K562 (cell line): ENCODE results near the gene HARS1. TPM values are rescaled to one million over a fixed set of nuclear protein-coding genes. Genes with fewer than 3 reads are reported as not detected.

Experiments used
- ARID2 ChIP-seq: fragments of 450-650 bp; IDR thresholded peaks from 2 replicates; pipeline ENCODE4 v1.6.1; 2017; ENCODE audit warnings: antibody characterized with exemption, mild to moderate bottlenecking
- DDX20 ChIP-seq: fragments of 450-650 bp; IDR thresholded peaks from 2 replicates; pipeline ENCODE4 v1.6.1; 2016; ENCODE audit warnings: missing genetic modification characterization, low read depth, mild to moderate bottlenecking, missing compliant biosample characterization, moderate library complexity
- GABPB1 ChIP-seq: sonication (generic); formaldehyde crosslinking; IDR thresholded peaks from 2 replicates; pipeline ENCODE4 v1.8.0; 2022; ENCODE audit warnings: mild to moderate bottlenecking, missing genetic modification reagents
- HDAC6 ChIP-seq: IDR thresholded peaks from 2 replicates; pipeline ENCODE4 v1.6.1; 2012; ENCODE audit warnings: low read depth, mild to moderate bottlenecking, control low read depth, inconsistent platforms, low read length, moderate library complexity
- HDAC8 ChIP-seq: fragments of 450-650 bp; IDR thresholded peaks from 2 replicates; pipeline ENCODE4 v1.6.1; 2016; ENCODE audit warnings: mild to moderate bottlenecking, missing genetic modification characterization, moderate library complexity, missing compliant biosample characterization
- HDGF ChIP-seq: fragments of 450-650 bp; IDR thresholded peaks from 2 replicates; pipeline ENCODE4 v1.6.1; 2016
- NR2C1 ChIP-seq, 2 experiments: fragments of 450-650 bp; IDR thresholded peaks; 2 replicates each; pipeline ENCODE4 v1.6.1; 2017; ENCODE audit warnings: mild to moderate bottlenecking in 2 of 2, antibody characterized with exemption in 1 of 2, inconsistent platforms in 1 of 2, missing compliant biosample characterization in 1 of 2, missing genetic modification characterization in 1 of 2
- PCBP1 ChIP-seq: fragments of 200-400 bp; formaldehyde crosslinking; IDR thresholded peaks from 2 replicates; pipeline ENCODE4 v1.6.1; 2018; ENCODE audit warnings: mild to moderate bottlenecking, low read depth, low read length; ENCODE audit not compliant: poor library complexity, severe bottlenecking
- PHF21A ChIP-seq: fragments of 450-650 bp; IDR thresholded peaks from 2 replicates; pipeline ENCODE4 v1.6.1; 2017; ENCODE audit warnings: low read depth, borderline replicate concordance
- PHF8 ChIP-seq: fragments of 200-600 bp; sonication (generic); IDR thresholded peaks from 2 replicates; pipeline ENCODE4 v1.6.1; 2012; ENCODE audit warnings: mixed run types, mild to moderate bottlenecking, inconsistent platforms, low read length, moderate library complexity, borderline replicate concordance
- SAFB ChIP-seq: fragments of 200-400 bp; formaldehyde crosslinking; IDR thresholded peaks from 2 replicates; pipeline ENCODE4 v1.6.1; 2017; ENCODE audit warnings: low read depth, low read length, borderline replicate concordance
- SMAD4 ChIP-seq: fragments of 250-450 bp; sonication (Bioruptor Pico); conservative IDR thresholded peaks from 2 replicates; pipeline ENCODE4 v1.8.0; 2021; ENCODE audit warnings: inconsistent platforms, mild to moderate bottlenecking, moderate library complexity
- STAG1 ChIP-seq: sonication (generic); formaldehyde crosslinking; IDR thresholded peaks from 2 replicates; pipeline ENCODE4 v1.5.0; 2020; ENCODE audit warnings: missing genetic modification reagents, borderline replicate concordance
- ZBTB17 ChIP-seq: fragments of 450-650 bp; formaldehyde crosslinking; IDR thresholded peaks from 2 replicates; pipeline ENCODE4 v1.4.0; 2020; ENCODE audit warnings: mild to moderate bottlenecking
- ZFP36 ChIP-seq: fragments of 150-350 bp; IDR thresholded peaks from 2 replicates; pipeline ENCODE4 v1.6.1; 2018; ENCODE audit warnings: low read length, low read depth; ENCODE audit not compliant: partially characterized antibody
- ZNF586 ChIP-seq: fragments of 450-650 bp; formaldehyde crosslinking; conservative IDR thresholded peaks from 2 replicates; pipeline ENCODE4 v1.4.0; 2020; ENCODE audit warnings: mild to moderate bottlenecking, moderate library complexity
- ZNF764 ChIP-seq: fragments of 250-450 bp; sonication (Bioruptor Pico); IDR thresholded peaks from 2 replicates; pipeline ENCODE4 v1.4.0; 2020; ENCODE audit warnings: low read depth, mild to moderate bottlenecking, moderate library complexity
- polyA plus RNA-seq, 8 experiments: library from polyadenylated mRNA; depleted of rRNA in 4 of 8; stranded (reverse) in 5 of 8; unstranded in 3 of 8; fragments of >200 nt; fragmentation: Nextera tagmentation in 2 of 8; fragmentation: Illumina TruSeq in 1 of 8; extraction: Ambion mirVana in 2 of 8; extraction: Trizol in 1 of 8; gene quantifications; 2 replicates each; pipeline versions ENCODE4 v1.2.1 to v1.2.3, GENCODE V29; 2011 to 2014; ENCODE audit warnings: inconsistent platforms in 1 of 8, missing spikeins in 1 of 8
- total RNA-seq, 7 experiments: library from RNA; depleted of rRNA in 6 of 7; stranded (reverse); fragments of >200 nt in 6 of 7; fragmentation: Illumina TruSeq in 2 of 7; extraction: Trizol in 2 of 7; gene quantifications; 2 replicates each; pipeline versions ENCODE4 v1.2.1 to v1.2.3, GENCODE V29; 2011 to 2021; ENCODE audit warnings: low replicate concordance in 1 of 7
- TF ChIP-seq, protein P1 (sequence below): fragments of 200-800 bp; sonication (Bioruptor generic); IDR thresholded peaks from 2 replicates; pipeline ENCODE4 v1.6.1; 2016; ENCODE audit warnings: missing genetic modification characterization, missing compliant biosample characterization
- TF ChIP-seq, protein P2 (sequence below): fragments of 250-450 bp; sonication (Bioruptor Pico); IDR thresholded peaks from 2 replicates; pipeline ENCODE4 v1.5.0; 2021
- TF ChIP-seq, protein P3 (sequence below): fragments of 450-650 bp; IDR thresholded peaks from 2 replicates; pipeline ENCODE4 v1.6.1; 2018; ENCODE audit warnings: mild to moderate bottlenecking, low read depth; ENCODE audit not compliant: partially characterized antibody

The HARS1 gene
- total and polyA plus RNA-seq, 9 of the 15 experiments (the other 6 are each of a cell fraction or from before 2014, with no cell fraction given): 13.5 to 88.5 (median 75.2) TPM

DNA sequence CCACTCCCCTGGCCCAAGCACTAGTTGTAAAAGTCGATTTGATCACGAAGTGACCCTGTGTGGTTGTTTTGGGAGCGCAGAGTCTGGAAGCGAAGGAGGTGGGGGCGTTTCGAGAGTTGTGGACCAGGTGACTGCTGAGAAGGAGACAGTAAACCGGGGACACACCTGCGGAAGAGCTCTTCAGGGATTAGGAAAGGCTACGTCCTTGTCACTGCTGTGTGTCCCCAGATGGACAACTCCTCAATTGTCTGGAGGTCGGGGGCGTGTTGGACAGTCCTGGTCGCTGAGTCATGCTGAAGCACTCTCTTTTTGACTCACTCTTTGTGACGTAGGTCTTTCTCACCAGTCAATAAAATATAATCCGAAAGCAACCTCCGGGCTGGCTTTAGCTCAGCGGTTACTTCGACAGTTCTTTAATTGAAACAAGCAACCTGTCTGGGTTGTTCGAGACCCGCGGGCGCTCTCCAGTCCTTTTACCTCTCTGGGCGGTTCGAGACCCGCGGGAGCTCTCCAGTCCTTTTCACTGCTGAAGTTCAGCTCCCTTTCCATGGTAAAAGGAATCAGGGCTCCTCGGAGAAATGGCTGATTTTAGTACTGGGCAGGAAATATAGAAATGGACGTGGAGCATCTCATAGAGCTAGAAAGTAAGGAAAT is 19.9 kb upstream of the HARS1 start (continued):
- TF ChIP-seq, protein P1, sequence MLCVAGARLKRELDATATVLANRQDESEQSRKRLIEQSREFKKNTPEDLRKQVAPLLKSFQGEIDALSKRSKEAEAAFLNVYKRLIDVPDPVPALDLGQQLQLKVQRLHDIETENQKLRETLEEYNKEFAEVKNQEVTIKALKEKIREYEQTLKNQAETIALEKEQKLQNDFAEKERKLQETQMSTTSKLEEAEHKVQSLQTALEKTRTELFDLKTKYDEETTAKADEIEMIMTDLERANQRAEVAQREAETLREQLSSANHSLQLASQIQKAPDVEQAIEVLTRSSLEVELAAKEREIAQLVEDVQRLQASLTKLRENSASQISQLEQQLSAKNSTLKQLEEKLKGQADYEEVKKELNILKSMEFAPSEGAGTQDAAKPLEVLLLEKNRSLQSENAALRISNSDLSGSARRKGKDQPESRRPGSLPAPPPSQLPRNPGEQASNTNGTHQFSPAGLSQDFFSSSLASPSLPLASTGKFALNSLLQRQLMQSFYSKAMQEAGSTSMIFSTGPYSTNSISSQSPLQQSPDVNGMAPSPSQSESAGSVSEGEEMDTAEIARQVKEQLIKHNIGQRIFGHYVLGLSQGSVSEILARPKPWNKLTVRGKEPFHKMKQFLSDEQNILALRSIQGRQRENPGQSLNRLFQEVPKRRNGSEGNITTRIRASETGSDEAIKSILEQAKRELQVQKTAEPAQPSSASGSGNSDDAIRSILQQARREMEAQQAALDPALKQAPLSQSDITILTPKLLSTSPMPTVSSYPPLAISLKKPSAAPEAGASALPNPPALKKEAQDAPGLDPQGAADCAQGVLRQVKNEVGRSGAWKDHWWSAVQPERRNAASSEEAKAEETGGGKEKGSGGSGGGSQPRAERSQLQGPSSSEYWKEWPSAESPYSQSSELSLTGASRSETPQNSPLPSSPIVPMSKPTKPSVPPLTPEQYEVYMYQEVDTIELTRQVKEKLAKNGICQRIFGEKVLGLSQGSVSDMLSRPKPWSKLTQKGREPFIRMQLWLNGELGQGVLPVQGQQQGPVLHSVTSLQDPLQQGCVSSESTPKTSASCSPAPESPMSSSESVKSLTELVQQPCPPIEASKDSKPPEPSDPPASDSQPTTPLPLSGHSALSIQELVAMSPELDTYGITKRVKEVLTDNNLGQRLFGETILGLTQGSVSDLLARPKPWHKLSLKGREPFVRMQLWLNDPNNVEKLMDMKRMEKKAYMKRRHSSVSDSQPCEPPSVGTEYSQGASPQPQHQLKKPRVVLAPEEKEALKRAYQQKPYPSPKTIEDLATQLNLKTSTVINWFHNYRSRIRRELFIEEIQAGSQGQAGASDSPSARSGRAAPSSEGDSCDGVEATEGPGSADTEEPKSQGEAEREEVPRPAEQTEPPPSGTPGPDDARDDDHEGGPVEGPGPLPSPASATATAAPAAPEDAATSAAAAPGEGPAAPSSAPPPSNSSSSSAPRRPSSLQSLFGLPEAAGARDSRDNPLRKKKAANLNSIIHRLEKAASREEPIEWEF (CRISPR knock-in tag): no peak
- TF ChIP-seq PHF21A: peak; percentile 48; the same call in 1 of the 2 replicates
- TF ChIP-seq, protein P2, sequence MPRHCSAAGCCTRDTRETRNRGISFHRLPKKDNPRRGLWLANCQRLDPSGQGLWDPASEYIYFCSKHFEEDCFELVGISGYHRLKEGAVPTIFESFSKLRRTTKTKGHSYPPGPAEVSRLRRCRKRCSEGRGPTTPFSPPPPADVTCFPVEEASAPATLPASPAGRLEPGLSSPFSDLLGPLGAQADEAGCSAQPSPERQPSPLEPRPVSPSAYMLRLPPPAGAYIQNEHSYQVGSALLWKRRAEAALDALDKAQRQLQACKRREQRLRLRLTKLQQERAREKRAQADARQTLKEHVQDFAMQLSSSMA: no peak
- TF ChIP-seq NR2C1 (IDR thresholded peaks at IDR 0.05): peak; percentile 52
- TF ChIP-seq NR2C1 (tag; IDR thresholded peaks at IDR 0.05): no peak
- TF ChIP-seq STAG1: no peak
- TF ChIP-seq PHF8: peak; percentile 54; the same call in 1 of the 2 replicates
- no peak for TF ChIP-seq ARID2
- TF ChIP-seq ZNF764 (CRISPR knock-in tag): peak; percentile 60; the same call in 1 of the 2 replicates
- TF ChIP-seq HDAC6: no peak
- TF ChIP-seq ZFP36: peak; percentile 43
- TF ChIP-seq, protein P3, sequence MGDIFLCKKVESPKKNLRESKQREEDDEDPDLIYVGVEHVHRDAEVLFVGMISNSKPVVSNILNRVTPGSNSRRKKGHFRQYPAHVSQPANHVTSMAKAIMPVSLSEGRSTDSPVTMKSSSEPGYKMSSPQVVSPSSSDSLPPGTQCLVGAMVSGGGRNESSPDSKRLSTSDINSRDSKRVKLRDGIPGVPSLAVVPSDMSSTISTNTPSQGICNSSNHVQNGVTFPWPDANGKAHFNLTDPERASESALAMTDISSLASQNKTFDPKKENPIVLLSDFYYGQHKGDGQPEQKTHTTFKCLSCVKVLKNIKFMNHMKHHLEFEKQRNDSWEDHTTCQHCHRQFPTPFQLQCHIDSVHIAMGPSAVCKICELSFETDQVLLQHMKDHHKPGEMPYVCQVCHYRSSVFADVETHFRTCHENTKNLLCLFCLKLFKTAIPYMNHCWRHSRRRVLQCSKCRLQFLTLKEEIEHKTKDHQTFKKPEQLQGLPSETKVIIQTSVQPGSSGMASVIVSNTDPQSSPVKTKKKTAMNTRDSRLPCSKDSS: no peak
- no peak for TF ChIP-seq HDAC8 (tag)
- no peak for TF ChIP-seq HDGF
- TF ChIP-seq GABPB1 (CRISPR knock-in tag): peak; percentile 36; the same call in 1 of the 2 replicates
- TF ChIP-seq PCBP1: no peak
- 0 out of 2 replicates have a peak, but pooled peaks have one; percentile 8 for TF ChIP-seq DDX20 (tag)
- no peak for TF ChIP-seq ZBTB17 (CRISPR knock-in tag)
- no peak for TF ChIP-seq SAFB
- TF ChIP-seq ZNF586 (CRISPR knock-in tag): no peak
- TF ChIP-seq SMAD4 (CRISPR knock-in tag): peak; percentile 71; the same call in 1 of the 2 replicates
